ENCODE results near the gene HPSE2. TPM values are rescaled to one million over a fixed set of nuclear protein-coding genes. Genes with fewer than 3 reads are reported as not detected.
"Not testable (repeated sequence)": the region's sequence is repeated elsewhere in the genome, so short reads cannot be mapped to it uniquely, and the experiment has no call there.

The HPSE2 gene
- total RNA-seq, 1 donor from 2014 or later, result not detected

GRCh38 chr10:99170116-99170675 lies 65.5 kb downstream of the HPSE2 start:
- no peak for DNase-seq (ENCODE audit: low spot score)
- ATAC-seq, result no peak

- no peak for DNase-seq (ENCODE audit: low spot score)
- no peak for ATAC-seq
Observed at GRCh38 chr10:99161165-99161564, 74.5 kb downstream of the HPSE2 start.

- DNase-seq (ENCODE audit: low spot score), result no peak
- ATAC-seq, result no peak
Observed at GRCh38 chr10:99143651-99144050, 92.0 kb downstream of the HPSE2 start.

- no peak for ATAC-seq
- DNase-seq (ENCODE audit: low spot score), result no peak
Observed at GRCh38 chr10:99143011-99143410, 92.6 kb downstream of the HPSE2 start.

- not testable (repeated sequence) for DNase-seq (ENCODE audit: low spot score); ATAC-seq
Observed at GRCh38 chr10:99132897-99133296, 102.8 kb downstream of the HPSE2 start.

GRCh38 chr10:99125879-99126278 lies 109.8 kb downstream of the HPSE2 start:
- ATAC-seq, result no peak

GRCh38 chr10:99124376-99124775 lies 111.3 kb downstream of the HPSE2 start:
- DNase-seq (ENCODE audit: low spot score) (no peak), ATAC-seq (no peak)

More at GRCh38 chr10:99125879-99126278, 109.8 kb downstream of the HPSE2 start:
- no peak for DNase-seq (ENCODE audit: low spot score)

GRCh38 chr10:99123851-99124250 lies 111.8 kb downstream of the HPSE2 start:
- DNase-seq (ENCODE audit: low spot score) (no peak), ATAC-seq (no peak)

GRCh38 chr10:99123336-99123735 lies 112.3 kb downstream of the HPSE2 start:
- ATAC-seq (no peak), DNase-seq (ENCODE audit: low spot score) (no peak)

GRCh38 chr10:99119258-99119748 lies 116.3 kb downstream of the HPSE2 start:
- ATAC-seq, result no peak
- DNase-seq (ENCODE audit: low spot score), result no peak

GRCh38 chr10:99115703-99116102 lies 119.9 kb downstream of the HPSE2 start:
- ATAC-seq (no peak), DNase-seq (ENCODE audit: low spot score) (no peak)

GRCh38 chr10:99085358-99085757 lies 150.3 kb downstream of the HPSE2 start:
- ATAC-seq (no peak), DNase-seq (ENCODE audit: low spot score) (no peak)

GRCh38 chr10:99084161-99084560 lies 151.5 kb downstream of the HPSE2 start:
- ATAC-seq (no peak), DNase-seq (ENCODE audit: low spot score) (no peak)

- DNase-seq (ENCODE audit: low spot score) (no peak), ATAC-seq (no peak)
Observed at GRCh38 chr10:99080275-99080945, 155.2 kb downstream of the HPSE2 start.

GRCh38 chr10:99062591-99062990 lies 173.1 kb downstream of the HPSE2 start:
- no peak for ATAC-seq
- DNase-seq (ENCODE audit: low spot score), result no peak

- DNase-seq (ENCODE audit: low spot score), result no peak
- no peak for ATAC-seq
Observed at GRCh38 chr10:99058762-99059161, 176.9 kb downstream of the HPSE2 start.

- DNase-seq (ENCODE audit: low spot score), result no peak
- ATAC-seq, result no peak
Observed at GRCh38 chr10:99057936-99058690, 177.5 kb downstream of the HPSE2 start.

- ATAC-seq, result no peak
- no peak for DNase-seq (ENCODE audit: low spot score)
Observed at GRCh38 chr10:99045671-99046070, 190.0 kb downstream of the HPSE2 start.

- no peak for ATAC-seq
- DNase-seq (ENCODE audit: low spot score), result no peak
Observed at GRCh38 chr10:99042051-99042771, 193.4 kb downstream of the HPSE2 start.

- DNase-seq (ENCODE audit: low spot score) (no peak), ATAC-seq (no peak)
Observed at GRCh38 chr10:99041468-99041867, 194.2 kb downstream of the HPSE2 start.

- DNase-seq (ENCODE audit: low spot score) (no peak), ATAC-seq (no peak)
Observed at GRCh38 chr10:99013885-99014284, 221.8 kb downstream of the HPSE2 start.
